Measurements from ENCODE around the gene ADIPOR2.
"Not testable (repeated sequence)": the region's sequence is repeated elsewhere in the genome, so short reads cannot be mapped to it uniquely, and the experiment has no call there.

ADIPOR2 gene

GRCh38 chr12:1703771-1704722 is 13.2 kb downstream of the ADIPOR2 start:
- DNase-seq (ENCODE audit: insufficient read length, low spot score): no peak
- peak; percentile 68 for FAIRE-seq
- TF ChIP-seq POLR2A (IDR thresholded peaks at IDR 0.05; ENCODE audit: low read depth, low read length): no peak

- FAIRE-seq: no peak
- no peak for DNase-seq (ENCODE audit: insufficient read length, low spot score)
- TF ChIP-seq POLR2A (IDR thresholded peaks at IDR 0.05; ENCODE audit: low read depth, low read length): no peak
These were observed 15.1 kb downstream of the ADIPOR2 start for GRCh38 chr12:1705774-1706631.

DNA sequence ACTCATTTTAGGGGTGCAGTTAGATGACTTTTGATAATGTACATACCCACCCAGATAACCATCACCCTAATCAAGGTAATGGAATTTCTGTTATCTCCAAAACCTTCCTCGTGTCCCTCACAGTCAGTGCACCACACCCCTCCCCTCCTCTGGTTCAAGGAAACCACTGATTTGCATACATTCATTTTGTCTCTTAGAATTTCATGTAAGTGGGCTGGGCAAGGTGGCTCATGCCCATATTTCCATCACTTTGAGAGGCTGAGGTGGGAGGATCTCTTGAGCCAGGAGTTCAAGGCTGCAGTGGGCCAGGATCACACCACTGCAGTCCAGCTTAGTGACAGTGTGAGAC is 15.7 kb downstream of the ADIPOR2 start:
- FAIRE-seq (no peak), DNase-seq (ENCODE audit: insufficient read length, low spot score) (no peak)

DNA sequence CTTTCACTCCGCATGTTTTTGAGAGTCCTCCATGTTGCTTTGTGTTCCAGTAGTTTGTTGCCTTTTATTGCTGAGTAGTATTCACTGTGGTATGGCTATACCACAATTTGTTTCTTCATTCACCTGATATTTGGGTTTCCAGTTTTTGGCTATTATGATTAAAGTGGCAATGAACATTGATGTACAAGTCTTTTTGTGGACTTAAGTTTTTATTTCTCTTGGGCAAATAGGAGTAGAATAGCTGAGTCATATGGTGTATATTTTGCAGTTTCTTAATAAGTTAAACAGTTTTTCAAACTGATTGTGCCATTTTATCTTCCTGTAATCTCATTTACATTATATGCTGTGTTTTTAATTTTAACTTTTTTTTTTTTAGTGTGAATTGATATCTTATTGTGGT is 16.2 kb downstream of the ADIPOR2 start:
- DNase-seq (ENCODE audit: insufficient read length, low spot score): no peak
- peak; percentile 41 for FAIRE-seq
- TF ChIP-seq POLR2A (IDR thresholded peaks at IDR 0.05; ENCODE audit: low read depth, low read length): no peak

More for the DNA sequence above, 15.7 kb downstream of the ADIPOR2 start:
- TF ChIP-seq POLR2A (IDR thresholded peaks at IDR 0.05; ENCODE audit: low read depth, low read length): no peak

- FAIRE-seq; DNase-seq (ENCODE audit: insufficient read length, low spot score): not testable (repeated sequence)
These were observed 19.1 kb downstream of the ADIPOR2 start for GRCh38 chr12:1709968-1710367.

GRCh38 chr12:1710870-1711269 is 20.0 kb downstream of the ADIPOR2 start:
- DNase-seq (ENCODE audit: insufficient read length, low spot score); FAIRE-seq: not testable (repeated sequence)

- DNase-seq (ENCODE audit: insufficient read length, low spot score); FAIRE-seq: not testable (repeated sequence)
These were observed 20.8 kb downstream of the ADIPOR2 start for GRCh38 chr12:1711536-1712211.

DNA sequence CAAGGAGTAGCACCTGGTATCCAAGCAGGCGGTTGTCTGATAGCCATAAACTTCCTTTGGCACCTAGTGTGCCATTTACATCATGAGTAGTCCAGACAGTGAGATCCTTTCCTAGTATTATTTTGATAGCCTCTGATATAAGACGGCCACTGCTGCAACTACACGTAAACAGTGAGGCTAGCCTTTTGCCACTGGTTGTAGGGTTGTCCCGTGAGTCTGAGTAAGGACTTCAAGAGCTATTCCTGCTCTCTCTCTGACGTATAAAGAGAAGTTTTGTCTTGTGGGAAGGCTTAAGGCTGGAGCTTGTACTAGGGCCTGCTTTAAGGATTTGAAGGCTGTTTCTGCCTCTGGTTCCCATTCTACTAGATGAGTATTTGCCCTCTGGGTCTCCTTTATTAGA is 21.4 kb downstream of the ADIPOR2 start:
- FAIRE-seq; DNase-seq (ENCODE audit: insufficient read length, low spot score): not testable (repeated sequence)

DNA sequence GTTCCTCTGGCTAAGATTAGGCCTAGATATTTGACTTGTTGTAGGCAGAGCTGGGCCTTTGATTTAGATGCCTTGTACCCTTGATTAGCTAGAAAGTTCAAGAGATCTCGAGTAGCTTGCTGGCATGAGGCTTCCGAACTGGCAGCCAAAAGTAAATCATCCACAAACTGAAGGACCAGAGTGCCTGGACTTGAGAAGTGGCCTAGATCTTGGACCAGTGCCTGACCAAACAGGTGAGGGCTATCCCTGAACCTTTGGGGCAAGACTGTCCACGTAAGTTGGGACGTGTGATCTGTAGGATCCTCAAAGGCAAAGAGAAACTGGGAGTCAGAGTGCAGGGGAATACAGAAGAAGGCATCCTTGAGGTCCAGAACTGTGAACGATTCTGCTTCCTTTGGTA is 22.0 kb downstream of the ADIPOR2 start:
- not testable (repeated sequence) for DNase-seq (ENCODE audit: insufficient read length, low spot score)

DNA sequence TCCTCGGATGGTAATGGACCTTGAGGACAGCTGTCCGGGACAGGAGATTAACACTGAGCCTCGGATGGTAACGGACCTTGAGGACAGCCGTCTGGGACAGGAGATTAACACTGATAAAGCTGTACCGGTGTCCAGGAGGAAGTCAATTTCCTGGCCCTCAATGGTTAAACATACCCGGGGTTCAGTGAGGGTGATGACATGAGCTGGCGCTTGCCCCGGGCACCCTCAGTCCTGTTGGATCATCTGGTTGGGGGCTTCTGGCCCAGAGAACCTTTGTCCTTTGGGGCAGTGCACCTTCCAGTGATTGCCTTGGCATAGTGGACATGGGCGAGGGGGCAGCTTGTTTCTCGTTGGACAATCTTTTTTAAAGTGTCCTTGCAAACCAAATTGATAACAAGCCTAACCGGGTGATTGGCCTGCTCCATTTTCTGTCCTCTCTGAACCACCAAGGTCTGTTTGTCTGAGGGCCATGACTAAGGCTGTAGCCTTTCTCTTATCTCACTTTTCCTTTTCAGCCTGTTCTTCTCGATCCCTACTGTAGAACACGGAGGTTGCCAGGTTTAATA is 23.0 kb downstream of the ADIPOR2 start:
- FAIRE-seq; DNase-seq (ENCODE audit: insufficient read length, low spot score): not testable (repeated sequence)

More for the DNA sequence above, 22.0 kb downstream of the ADIPOR2 start:
- FAIRE-seq: not testable (repeated sequence)

GRCh38 chr12:1715459-1715858 is 24.6 kb downstream of the ADIPOR2 start:
- DNase-seq (ENCODE audit: insufficient read length, low spot score); FAIRE-seq: not testable (repeated sequence)

DNA sequence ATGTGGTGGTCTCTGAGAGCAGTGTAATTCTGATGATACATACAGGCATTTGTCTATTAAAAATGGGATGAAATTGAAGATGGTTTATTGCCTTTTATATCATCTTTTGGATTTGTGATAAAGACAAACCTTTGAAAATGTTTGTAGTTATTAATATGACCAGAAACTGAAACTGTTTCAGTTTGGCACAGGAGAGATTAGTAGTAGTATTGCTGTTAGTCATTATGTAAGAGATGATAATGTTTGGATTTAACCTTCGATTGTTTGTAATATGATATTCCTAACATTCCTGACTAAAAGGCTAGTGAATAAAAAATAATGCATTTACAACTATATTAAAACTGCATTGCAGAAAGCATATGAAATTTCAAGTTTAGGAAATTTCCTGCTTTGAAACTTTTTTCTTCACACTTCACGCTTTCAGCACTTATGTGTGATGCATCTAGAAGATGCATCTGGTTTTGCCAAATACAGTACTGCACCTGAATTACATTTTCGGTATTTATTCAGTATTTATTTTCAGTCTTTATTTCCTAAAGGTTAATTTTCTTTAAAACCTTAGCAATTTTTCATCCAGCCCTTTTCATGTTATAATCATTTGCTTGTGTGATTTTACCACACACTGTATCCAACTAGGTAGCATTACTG is 25.5 kb downstream of the ADIPOR2 start:
- FAIRE-seq (peak; percentile 58), DNase-seq (ENCODE audit: insufficient read length, low spot score) (no peak)
- no peak for TF ChIP-seq POLR2A (IDR thresholded peaks at IDR 0.05; ENCODE audit: low read depth, low read length)

- DNase-seq (ENCODE audit: insufficient read length, low spot score) (no peak), FAIRE-seq (peak; percentile 36)
- no peak for TF ChIP-seq POLR2A (IDR thresholded peaks at IDR 0.05; ENCODE audit: low read depth, low read length)
These were observed 26.0 kb downstream of the ADIPOR2 start for GRCh38 chr12:1716911-1717310.
